GM21737 (cell line): ENCODE results near the gene RRP8.

Source experiments
- ATAC-seq: cut with Tn5 transposase; IDR thresholded peaks from one replicate; pipeline ENCODE4 v1.9.1; 2021; ENCODE audit warnings: mild to moderate bottlenecking, moderate library complexity; ENCODE audit not compliant: unreplicated experiment

RRP8 gene

GRCh38 chr11:6604790-6605189 is 1.4 kb upstream of the RRP8 start:
- ATAC-seq, result no peak

GRCh38 chr11:6604081-6604626 is 738 bp upstream of the RRP8 start:
- ATAC-seq, result peak; percentile 35

GRCh38 chr11:6602096-6602940 is 1.1 kb downstream of the RRP8 start:
- ATAC-seq, result no peak

GRCh38 chr11:6601041-6601461 is 2.4 kb downstream of the RRP8 start:
- ATAC-seq, result no peak

- no peak for ATAC-seq
Observed at GRCh38 chr11:6599881-6600390, 3.5 kb downstream of the RRP8 start.

GRCh38 chr11:6599449-6599848 is 4.0 kb downstream of the RRP8 start:
- ATAC-seq, result no peak

- ATAC-seq, result no peak
Observed at GRCh38 chr11:6598555-6598954, 4.9 kb downstream of the RRP8 start.

- ATAC-seq, result no peak
Observed at GRCh38 chr11:6596239-6596877, 7.1 kb downstream of the RRP8 start.

- ATAC-seq, result no peak
Observed at GRCh38 chr11:6594142-6594768, 9.2 kb downstream of the RRP8 start.

GRCh38 chr11:6588018-6588417 is 15.4 kb downstream of the RRP8 start:
- no peak for ATAC-seq

GRCh38 chr11:6587360-6587953 is 16.0 kb downstream of the RRP8 start:
- no peak for ATAC-seq

- no peak for ATAC-seq
Observed at GRCh38 chr11:6586434-6587359, 16.7 kb downstream of the RRP8 start.

- no peak for ATAC-seq
Observed at GRCh38 chr11:6584528-6584927, 18.9 kb downstream of the RRP8 start.

GRCh38 chr11:6583584-6583983 is 19.8 kb downstream of the RRP8 start:
- no peak for ATAC-seq

- no peak for ATAC-seq
Observed at GRCh38 chr11:6579681-6580080, 23.7 kb downstream of the RRP8 start.

GRCh38 chr11:6578134-6578533 is 25.3 kb downstream of the RRP8 start:
- no peak for ATAC-seq

- no peak for ATAC-seq
Observed at GRCh38 chr11:6576471-6577373, 26.7 kb downstream of the RRP8 start.

- ATAC-seq, result no peak
Observed at GRCh38 chr11:6574816-6575715, 28.4 kb downstream of the RRP8 start.
